Stimulated activated naive CD4-positive, alpha-beta T cell treated with Interleukin-2 at 50 U/mL for 16 hours (primary cell): Measurements from ENCODE around the gene NOTCH1.

Experiments used
- DNase-seq: peaks from one replicate; lab custom pipeline; 2025; lab: John Stamatoyannopoulos, UW

Gene NOTCH1

GRCh38 chr9:136484153-136485048, 61.4 kb downstream of the NOTCH1 start:
- no peak for DNase-seq

- peak; percentile 92 for DNase-seq
These were observed 62.2 kb downstream of the NOTCH1 start for GRCh38 chr9:136483589-136484152.

GRCh38 chr9:136482793-136483588, 62.9 kb downstream of the NOTCH1 start, which contains the start of gene SEC16A:
Gene SEC16A (minus strand): TSS chr9:136483040. CDS start chr9:136477615, 5,425 bp downstream.
- DNase-seq = peak; percentile 100

GRCh38 chr9:136482046-136482792, 63.6 kb downstream of the NOTCH1 start:
- peak; percentile 24 for DNase-seq

- no peak for DNase-seq
These were observed 64.3 kb downstream of the NOTCH1 start for GRCh38 chr9:136481558-136481957.

- DNase-seq = no peak
These were observed 69.3 kb downstream of the NOTCH1 start for GRCh38 chr9:136476369-136477150.

GRCh38 chr9:136474974-136475865, 70.6 kb downstream of the NOTCH1 start:
- DNase-seq = no peak

- no peak for DNase-seq
These were observed 71.7 kb downstream of the NOTCH1 start for GRCh38 chr9:136474021-136474640.

- DNase-seq = no peak
These were observed 72.5 kb downstream of the NOTCH1 start for GRCh38 chr9:136473354-136473721.

- no peak for DNase-seq
These were observed 73.1 kb downstream of the NOTCH1 start for GRCh38 chr9:136472640-136473353.

GRCh38 chr9:136471802-136472487, 73.9 kb downstream of the NOTCH1 start:
- no peak for DNase-seq

GRCh38 chr9:136470792-136471469, 74.9 kb downstream of the NOTCH1 start:
- no peak for DNase-seq

GRCh38 chr9:136470356-136470755, 75.5 kb downstream of the NOTCH1 start:
- DNase-seq = no peak

GRCh38 chr9:136467766-136468165, 78.1 kb downstream of the NOTCH1 start:
- DNase-seq = no peak

GRCh38 chr9:136466155-136466541, 79.7 kb downstream of the NOTCH1 start:
- DNase-seq = no peak

GRCh38 chr9:136465500-136466154, 80.2 kb downstream of the NOTCH1 start:
- no peak for DNase-seq

- no peak for DNase-seq
These were observed 81.6 kb downstream of the NOTCH1 start for GRCh38 chr9:136464241-136464640.
